GM12874 (cell line): Measurements from ENCODE around the gene CSTPP1.

Source experiments
- TF ChIP-seq, protein P1 (sequence below): IDR thresholded peaks from 2 replicates; pipeline ENCODE4 v1.5.1; 2011; ENCODE audit warnings: low read depth, mild to moderate bottlenecking, control low read depth, low read length, moderate library complexity; ENCODE audit not compliant: insufficient read depth

The CSTPP1 gene, protein sequence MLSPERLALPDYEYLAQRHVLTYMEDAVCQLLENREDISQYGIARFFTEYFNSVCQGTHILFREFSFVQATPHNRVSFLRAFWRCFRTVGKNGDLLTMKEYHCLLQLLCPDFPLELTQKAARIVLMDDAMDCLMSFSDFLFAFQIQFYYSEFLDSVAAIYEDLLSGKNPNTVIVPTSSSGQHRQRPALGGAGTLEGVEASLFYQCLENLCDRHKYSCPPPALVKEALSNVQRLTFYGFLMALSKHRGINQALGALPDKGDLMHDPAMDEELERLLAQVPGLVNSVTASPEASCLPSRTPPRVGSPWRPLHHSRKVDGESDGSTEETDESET

DNA sequence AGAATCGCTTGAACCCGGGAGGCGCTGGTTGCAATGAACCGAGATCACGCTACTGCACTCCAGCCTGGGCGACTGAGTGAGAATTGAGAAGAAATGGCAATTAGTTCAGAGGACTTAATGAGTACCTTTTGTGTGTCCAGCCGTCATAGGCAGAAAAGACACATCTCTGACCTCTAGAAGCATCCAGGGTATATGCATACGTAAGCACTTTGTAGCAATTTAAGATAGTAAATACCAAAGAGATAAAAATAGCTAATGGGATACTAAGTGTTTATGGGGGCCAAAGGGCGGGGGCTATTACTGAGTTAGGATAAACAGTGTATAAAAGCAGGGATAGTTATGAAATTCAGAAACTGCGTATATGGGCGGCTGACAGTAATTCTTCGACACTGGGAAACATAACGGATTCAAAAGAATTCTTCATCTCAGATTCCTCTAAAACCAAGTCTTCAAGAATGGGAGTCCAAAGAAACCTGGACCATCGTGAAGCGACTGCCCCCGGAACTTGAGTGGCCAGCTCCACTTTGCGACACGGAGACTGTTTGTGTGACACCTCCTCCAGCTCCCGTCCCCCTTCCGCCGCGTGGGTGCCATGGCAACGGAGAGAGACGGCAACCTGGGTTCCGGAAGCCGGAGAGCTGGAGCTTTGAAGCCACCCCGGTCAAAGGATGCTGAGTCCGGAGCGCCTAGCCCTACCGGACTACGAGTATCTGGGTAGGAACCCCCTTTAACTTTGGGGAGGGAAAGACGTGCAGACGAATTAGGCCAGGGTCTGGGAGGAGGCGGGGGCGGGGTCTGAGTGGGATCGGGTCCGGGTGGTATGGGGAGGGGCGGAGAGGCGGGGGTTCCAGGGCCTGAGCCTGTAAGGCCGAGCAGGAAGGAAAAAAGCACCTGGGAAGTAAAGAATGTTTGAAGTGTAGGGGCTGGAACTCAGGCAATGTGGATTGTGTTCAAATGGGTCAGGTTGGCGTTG, at the start of gene CSTPP1:
CSTPP1 (plus strand) TSS at position 624 of the 973 bp plus-strand sequence; CDS start at position 669, 45 bp downstream.
- TF ChIP-seq, protein P1, sequence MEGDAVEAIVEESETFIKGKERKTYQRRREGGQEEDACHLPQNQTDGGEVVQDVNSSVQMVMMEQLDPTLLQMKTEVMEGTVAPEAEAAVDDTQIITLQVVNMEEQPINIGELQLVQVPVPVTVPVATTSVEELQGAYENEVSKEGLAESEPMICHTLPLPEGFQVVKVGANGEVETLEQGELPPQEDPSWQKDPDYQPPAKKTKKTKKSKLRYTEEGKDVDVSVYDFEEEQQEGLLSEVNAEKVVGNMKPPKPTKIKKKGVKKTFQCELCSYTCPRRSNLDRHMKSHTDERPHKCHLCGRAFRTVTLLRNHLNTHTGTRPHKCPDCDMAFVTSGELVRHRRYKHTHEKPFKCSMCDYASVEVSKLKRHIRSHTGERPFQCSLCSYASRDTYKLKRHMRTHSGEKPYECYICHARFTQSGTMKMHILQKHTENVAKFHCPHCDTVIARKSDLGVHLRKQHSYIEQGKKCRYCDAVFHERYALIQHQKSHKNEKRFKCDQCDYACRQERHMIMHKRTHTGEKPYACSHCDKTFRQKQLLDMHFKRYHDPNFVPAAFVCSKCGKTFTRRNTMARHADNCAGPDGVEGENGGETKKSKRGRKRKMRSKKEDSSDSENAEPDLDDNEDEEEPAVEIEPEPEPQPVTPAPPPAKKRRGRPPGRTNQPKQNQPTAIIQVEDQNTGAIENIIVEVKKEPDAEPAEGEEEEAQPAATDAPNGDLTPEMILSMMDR, result no peak

DNA sequence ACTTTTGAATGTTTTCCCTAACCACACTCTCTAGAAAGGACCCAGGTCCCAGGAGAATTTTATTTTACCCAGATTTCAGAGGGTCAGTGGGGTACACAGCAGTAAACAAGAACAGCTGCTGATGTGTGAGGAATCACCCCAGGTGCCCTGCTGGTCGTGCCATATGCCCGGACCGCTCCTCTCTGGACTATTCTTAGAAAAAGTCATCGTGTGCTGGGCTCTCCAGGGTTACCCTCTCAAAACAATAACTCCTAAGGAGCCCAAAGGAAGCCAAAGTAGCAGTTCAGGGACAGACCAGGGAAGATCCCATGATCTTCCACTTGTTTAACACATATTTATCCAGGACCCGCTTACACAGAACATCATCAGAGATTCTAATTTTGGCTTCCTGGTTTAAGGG, 47.9 kb upstream of the CSTPP1 start:
- TF ChIP-seq, protein P1, result no peak

DNA sequence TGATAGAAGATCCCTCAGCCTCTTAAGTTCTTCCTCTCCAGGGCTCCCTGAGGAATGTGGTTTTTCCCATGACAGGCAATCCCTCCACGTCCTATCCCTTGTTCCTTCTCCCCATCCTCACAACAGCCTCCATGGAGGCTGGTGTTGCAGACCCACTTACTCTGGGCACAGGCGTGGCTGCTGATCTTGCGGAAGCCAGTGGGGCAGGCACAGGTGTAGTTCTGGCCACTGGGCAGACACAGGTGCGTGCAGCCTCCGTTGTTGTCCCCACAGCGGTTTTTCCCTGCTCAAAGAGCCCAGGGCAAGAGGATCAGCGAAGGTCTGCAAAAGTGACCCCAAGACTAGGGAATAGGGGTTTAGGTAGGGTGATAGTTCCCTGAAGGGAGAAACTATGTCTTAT, 47.3 kb upstream of the CSTPP1 start:
- TF ChIP-seq, protein P1, result no peak

DNA sequence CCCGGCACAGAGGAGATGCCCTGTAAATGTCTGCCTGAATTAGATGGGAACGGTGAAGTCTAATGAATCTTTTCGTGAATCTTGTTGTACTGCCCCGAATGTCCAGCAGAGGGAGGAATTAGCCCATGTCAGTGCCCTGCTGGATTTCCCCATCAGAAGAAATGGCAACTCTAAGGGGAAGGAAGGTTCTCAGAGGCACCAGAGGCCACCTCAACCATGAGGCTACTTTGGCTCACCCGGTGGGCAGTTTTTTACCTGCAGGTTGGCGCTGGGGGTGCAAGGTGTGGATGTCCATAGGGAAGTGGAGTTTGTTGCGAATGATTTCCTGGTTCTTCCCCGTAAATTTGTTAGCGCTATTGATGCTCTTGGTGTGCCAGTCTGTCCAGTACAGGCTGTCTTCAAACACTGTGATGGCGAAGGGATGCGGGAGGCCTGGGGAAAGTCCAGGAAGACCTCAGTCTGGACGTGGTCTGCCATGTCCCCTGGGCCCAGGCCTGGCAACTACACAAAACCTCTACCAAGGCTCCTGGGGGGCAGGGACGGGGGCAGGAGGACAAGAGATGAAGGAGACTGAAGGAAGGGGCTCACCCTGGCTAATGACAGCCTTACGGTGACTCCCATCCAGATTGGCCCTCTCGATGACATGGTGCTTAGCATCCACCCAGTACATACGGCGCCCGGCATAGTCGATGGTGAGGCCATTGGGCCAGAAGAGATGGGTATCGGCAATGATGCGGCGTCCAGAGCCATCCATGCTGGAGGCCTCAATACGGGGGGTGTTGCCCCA, 46.7 kb upstream of the CSTPP1 start:
- TF ChIP-seq, protein P1, result peak; percentile 81

DNA sequence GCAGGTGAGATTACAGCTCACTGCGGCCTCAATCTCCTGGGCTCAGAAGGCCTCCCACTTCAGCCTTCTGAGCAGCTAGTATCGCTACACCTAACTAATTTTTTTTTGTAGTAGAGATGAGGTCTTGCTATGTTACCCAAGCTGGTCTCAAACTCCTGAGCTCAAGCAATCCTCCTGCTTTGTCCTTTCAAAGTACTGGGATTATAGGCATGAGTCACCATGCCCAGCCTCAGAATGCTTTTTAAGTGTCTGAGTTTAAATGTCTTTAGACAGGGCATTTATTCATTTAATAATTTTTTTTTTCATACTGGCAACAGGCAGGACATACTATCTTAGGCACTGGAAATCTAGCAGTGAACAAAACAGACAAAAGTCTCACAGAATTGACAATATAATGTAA, 45.9 kb upstream of the CSTPP1 start:
- TF ChIP-seq, protein P1, result no peak

DNA sequence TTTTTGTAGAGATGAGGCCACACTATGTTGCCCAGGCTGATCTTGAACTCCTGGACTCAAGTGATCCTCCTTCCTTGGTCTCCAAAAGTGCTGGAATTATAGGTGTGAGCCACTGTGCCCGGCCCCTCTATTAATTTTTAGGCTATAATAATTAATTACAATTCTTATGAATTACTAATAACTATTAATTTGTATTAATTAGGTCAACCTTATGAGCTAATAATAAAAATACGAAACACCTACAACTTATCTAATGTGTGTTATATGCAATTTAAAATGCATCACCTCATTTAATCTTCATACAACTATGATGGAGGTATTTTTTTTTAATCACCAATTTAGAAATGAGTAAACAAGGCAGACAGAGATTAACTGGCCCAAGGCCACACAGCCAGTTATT, 44.5 kb upstream of the CSTPP1 start:
- TF ChIP-seq, protein P1, result no peak

DNA sequence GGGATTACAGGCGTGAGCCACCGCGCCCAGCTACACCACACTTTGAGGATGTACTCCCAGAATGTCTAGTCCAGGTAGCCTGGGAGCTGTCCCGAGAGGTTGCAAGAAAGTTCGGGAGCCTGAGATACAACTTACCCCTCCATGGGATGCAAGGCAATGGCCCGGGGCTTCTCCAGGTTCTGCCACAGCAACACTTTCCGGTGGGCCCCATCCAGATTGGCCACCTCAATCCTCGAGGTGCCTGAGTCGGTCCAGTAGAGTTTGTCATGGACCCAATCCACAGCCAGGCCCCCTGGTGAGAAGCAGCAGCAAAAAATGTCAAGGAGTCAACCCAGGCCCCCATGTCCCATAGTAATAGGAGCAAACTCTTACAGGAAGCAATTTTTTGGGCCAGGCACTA, 43.7 kb upstream of the CSTPP1 start:
- TF ChIP-seq, protein P1, result no peak
